Caco-2 (cell line): ENCODE measurements around the gene INSL3. TPM values are rescaled to one million over a fixed set of nuclear protein-coding genes. Genes with fewer than 3 reads are reported as not detected.
"Not testable (repeated sequence)": the region's sequence is repeated elsewhere in the genome, so short reads cannot be mapped to it uniquely, and the experiment has no call there.

Experiments used
- BruUV-seq: library from RNA; stranded (reverse); fragments of 400-500 nt; replicated peaks from 2 replicates; lab custom pipeline; 2021; lab: Mats Ljungman, UMichigan
- CTCF ChIA-PET: fragments of 300-600 bp; sonication (Branson Sonifier 250); formaldehyde crosslinking; loops from one replicate; lab custom pipeline; 2022; ENCODE audit warnings: antibody characterized with exemption; lab: Charles Lee
- POLR2A ChIA-PET: fragments of 300-600 bp; sonication (Branson Sonifier 250); formaldehyde crosslinking; loops from one replicate; lab custom pipeline; 2022; ENCODE audit warnings: antibody characterized with exemption; lab: Charles Lee
- DNase-seq, 2 experiments: peaks; one replicate each; pipeline versions ENCODE4 v3.0.0 to v3.0.0-alpha.2; 2020 to 2022
- H3K27me3 ChIP-seq: replicated peaks from 2 replicates; pipeline ENCODE4 v1.6.0; 2011; ENCODE audit warnings: low read length; ENCODE audit not compliant: control insufficient read depth, insufficient read depth
- H3K36me3 ChIP-seq: 2 replicates; pipeline ENCODE4 v1.5.1; 2011; ENCODE audit warnings: low read length; ENCODE audit not compliant: control insufficient read depth, insufficient read depth
- H3K4me1 ChIP-seq: fragments of 250-450 bp; sonication (Bioruptor Pico); 2 replicates; pipeline ENCODE4 v1.5.1; 2020; ENCODE audit warnings: mild to moderate bottlenecking
- H3K4me3 ChIP-seq: 2 replicates; pipeline ENCODE4 v1.5.1; 2011; ENCODE audit warnings: low read depth, mild to moderate bottlenecking, control low read depth, low read length
- H3K9me3 ChIP-seq: fragments of 250-450 bp; sonication (Bioruptor Pico); 2 replicates; pipeline ENCODE4 v1.5.1; 2020; ENCODE audit warnings: mild to moderate bottlenecking, moderate library complexity
- H3K27ac Mint-ChIP-seq: one replicate; pipeline ENCODE4 v1.8.0; 2022; ENCODE audit warnings: mixed read lengths; ENCODE audit not compliant: unreplicated experiment
- H3K27me3 Mint-ChIP-seq: one replicate; pipeline ENCODE4 v1.8.0; 2022; ENCODE audit warnings: mixed read lengths; ENCODE audit not compliant: insufficient read depth, unreplicated experiment
- H3K36me3 Mint-ChIP-seq: one replicate; pipeline ENCODE4 v1.8.0; 2022; ENCODE audit warnings: mild to moderate bottlenecking, mixed read lengths; ENCODE audit not compliant: insufficient read depth, unreplicated experiment
- H3K4me1 Mint-ChIP-seq: one replicate; pipeline ENCODE4 v1.8.0; 2022; ENCODE audit warnings: low read depth, mixed read lengths; ENCODE audit not compliant: unreplicated experiment
- H3K4me3 Mint-ChIP-seq: one replicate; pipeline ENCODE4 v1.8.0; 2022; ENCODE audit warnings: mild to moderate bottlenecking, moderate library complexity, mixed read lengths; ENCODE audit not compliant: unreplicated experiment
- H3K9me3 Mint-ChIP-seq: one replicate; pipeline ENCODE4 v1.8.0; 2022; ENCODE audit warnings: mixed read lengths; ENCODE audit not compliant: unreplicated experiment
- CTCF ChIP-seq, 2 experiments: fragments of 200-600 bp in 1 of 2; IDR thresholded peaks; 1 replicate in 1 of 2; 2 replicates in 1 of 2; pipeline versions ENCODE4 v1.5.1 to v1.8.0; 2011 to 2022; ENCODE audit warnings: antibody characterized with exemption in 1 of 2, control low read depth in 1 of 2, inconsistent platforms in 1 of 2, low read depth in 1 of 2, low read length in 1 of 2, mild to moderate bottlenecking in 1 of 2, moderate library complexity in 1 of 2; ENCODE audit not compliant: insufficient read depth in 1 of 2, severe bottlenecking in 1 of 2, unreplicated experiment in 1 of 2
- intact Hi-C: fragments of 100-400 bp; cut with micrococcal nuclease; formaldehyde crosslinking; loops from one replicate; pipeline ENCODE4 v1.10.0; 2022; ENCODE audit not compliant: unreplicated experiment
- total RNA-seq: library from RNA; stranded (reverse); gene quantifications from 2 replicates; pipeline ENCODE4 v1.2.3, GENCODE V29; 2022

INSL3 gene
- total RNA-seq, 1 experiment from 2014 or later = not detected

GRCh38 chr19:17784201-17785008, 36.9 kb downstream of the INSL3 start:
- intact Hi-C loops = no loop called here
- Histone ChIP-seq H3K27me3 (no peaks in the 10 kb centered on the region), H3K4me1 (no peaks in the 10 kb centered on the region), H3K9me3 (no peaks in the 10 kb centered on the region), H3K36me3 (no peaks in the 10 kb centered on the region), H3K4me3 (no peak overlapping the region)
- no peak overlapping the region for H3K4me3 Mint-ChIP-seq
- peak; percentile 43 to 75 for TF ChIP-seq CTCF (IDR thresholded peaks at IDR 0.05; ENCODE audit: insufficient read depth in 1 of 2, low read depth in 1 of 2, low read length in 1 of 2, severe bottlenecking in 1 of 2, unreplicated experiment in 1 of 2)
- no peaks in the 10 kb centered on the region for H3K4me1 Mint-ChIP-seq
- H3K36me3 Mint-ChIP-seq = no peaks in the 10 kb centered on the region
- ChIA-PET POLR2A (no interaction called here), CTCF (no interaction called here)
- peaks cover 2% of the 10 kb centered on the region for H3K27me3 Mint-ChIP-seq
- no peak overlapping the region for H3K27ac Mint-ChIP-seq
- H3K9me3 Mint-ChIP-seq = no peaks in the 10 kb centered on the region
- peak in 1 of 2 experiments; percentile 51 for DNase-seq
- BruUV-seq = no TSS peak

GRCh38 chr19:17783721-17784120, 37.6 kb downstream of the INSL3 start:
- H3K4me3 Mint-ChIP-seq, H3K27me3 ChIP-seq, H3K9me3 ChIP-seq, intact Hi-C loops, H3K36me3 ChIP-seq, POLR2A ChIA-PET, H3K4me1 Mint-ChIP-seq, H3K27me3 Mint-ChIP-seq, H3K4me3 ChIP-seq, CTCF ChIA-PET, DNase-seq, BruUV-seq, H3K36me3 Mint-ChIP-seq, H3K9me3 Mint-ChIP-seq, H3K27ac Mint-ChIP-seq, H3K4me1 ChIP-seq: not testable (repeated sequence)

GRCh38 chr19:17780781-17781180, 40.5 kb downstream of the INSL3 start:
- Mint-ChIP-seq H3K27me3 (no peaks in the 10 kb centered on the region), H3K4me1 (no peaks in the 10 kb centered on the region), H3K36me3 (peaks cover 6% of the 10 kb centered on the region), H3K9me3 (no peaks in the 10 kb centered on the region), H3K27ac (no peak overlapping the region), H3K4me3 (no peak overlapping the region)
- no peak for DNase-seq
- ChIA-PET POLR2A (no interaction called here), CTCF (no interaction called here)
- no peak for TF ChIP-seq CTCF (IDR thresholded peaks at IDR 0.05; ENCODE audit: insufficient read depth in 1 of 2, low read depth in 1 of 2, low read length in 1 of 2, severe bottlenecking in 1 of 2, unreplicated experiment in 1 of 2)
- no peaks in the 10 kb centered on the region for H3K9me3 ChIP-seq
- no peaks in the 10 kb centered on the region for H3K4me1 ChIP-seq
- no peak overlapping the region for H3K4me3 ChIP-seq
- no peaks in the 10 kb centered on the region for H3K27me3 ChIP-seq
- BruUV-seq = no TSS peak
- intact Hi-C loops = no loop called here
- H3K36me3 ChIP-seq = no peaks in the 10 kb centered on the region
